CD4-positive, alpha-beta T cell treated with Interferon gamma for 1 hour (primary cell): ENCODE results near the gene HPN.

Source experiments
- DNase-seq: peaks from one replicate; pipeline ENCODE4 v3.0.0-alpha.2; 2020

HPN gene

GRCh38 chr19:35108730-35109129 is 67.2 kb downstream of the HPN start:
- no peak for DNase-seq

DNA sequence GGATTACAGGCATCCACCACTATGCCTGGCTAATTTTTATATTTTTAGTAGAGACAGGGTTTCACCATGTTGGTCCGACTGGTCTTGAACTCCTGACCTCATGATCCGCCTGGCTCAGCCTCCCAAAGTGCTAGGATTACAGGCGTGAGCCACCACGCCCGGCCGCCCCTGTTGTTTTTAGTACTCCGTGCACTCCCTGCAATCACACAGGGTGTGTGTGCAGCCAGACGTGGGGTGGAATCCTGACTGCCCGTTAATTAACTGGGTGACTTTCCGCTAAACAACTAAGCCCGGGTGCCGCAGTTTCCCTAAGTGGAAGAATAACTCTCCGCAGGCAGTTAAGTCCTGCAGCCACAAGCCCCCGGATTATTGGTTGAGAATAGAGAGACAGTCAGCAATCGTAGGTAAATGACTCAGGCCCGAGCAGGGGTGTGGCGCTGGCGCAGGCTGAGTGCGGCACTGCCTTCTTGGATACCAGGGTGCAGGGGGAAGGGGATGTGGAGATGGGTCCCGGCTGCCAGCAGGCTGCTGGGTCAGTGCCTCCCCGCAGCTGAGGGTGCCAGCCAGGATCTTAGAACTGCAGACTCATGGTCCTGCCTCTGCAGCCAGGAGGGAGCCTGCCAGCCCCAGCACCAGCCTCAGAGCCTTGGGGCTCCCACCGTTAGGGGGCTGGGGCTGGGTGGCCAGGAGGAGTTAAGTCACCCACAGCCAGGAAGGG is 68.0 kb downstream of the HPN start:
- DNase-seq = no peak

GRCh38 chr19:35110974-35111373 is 69.5 kb downstream of the HPN start:
- no peak for DNase-seq

GRCh38 chr19:35112995-35113688 is 71.6 kb downstream of the HPN start:
- no peak for DNase-seq

- DNase-seq = peak; percentile 57
Measured at GRCh38 chr19:35114353-35115176, 73.0 kb downstream of the HPN start.

GRCh38 chr19:35115177-35115951 is 73.8 kb downstream of the HPN start, which contains the start of gene FXYD3:
FXYD3 (plus strand) TSS chr19:35115823; CDS start chr19:35119377, 3,554 bp downstream.
- no peak for DNase-seq
